Measurements from ENCODE around the gene AIG1. TPM values are rescaled to one million over a fixed set of nuclear protein-coding genes. Genes with fewer than 3 reads are reported as not detected.

Gene AIG1
- total and polyA plus RNA-seq, 2 of the 13 experiments (the other 11 are each of a cell fraction or from before 2014, with no cell fraction given) = 115 to 197 TPM

DNA sequence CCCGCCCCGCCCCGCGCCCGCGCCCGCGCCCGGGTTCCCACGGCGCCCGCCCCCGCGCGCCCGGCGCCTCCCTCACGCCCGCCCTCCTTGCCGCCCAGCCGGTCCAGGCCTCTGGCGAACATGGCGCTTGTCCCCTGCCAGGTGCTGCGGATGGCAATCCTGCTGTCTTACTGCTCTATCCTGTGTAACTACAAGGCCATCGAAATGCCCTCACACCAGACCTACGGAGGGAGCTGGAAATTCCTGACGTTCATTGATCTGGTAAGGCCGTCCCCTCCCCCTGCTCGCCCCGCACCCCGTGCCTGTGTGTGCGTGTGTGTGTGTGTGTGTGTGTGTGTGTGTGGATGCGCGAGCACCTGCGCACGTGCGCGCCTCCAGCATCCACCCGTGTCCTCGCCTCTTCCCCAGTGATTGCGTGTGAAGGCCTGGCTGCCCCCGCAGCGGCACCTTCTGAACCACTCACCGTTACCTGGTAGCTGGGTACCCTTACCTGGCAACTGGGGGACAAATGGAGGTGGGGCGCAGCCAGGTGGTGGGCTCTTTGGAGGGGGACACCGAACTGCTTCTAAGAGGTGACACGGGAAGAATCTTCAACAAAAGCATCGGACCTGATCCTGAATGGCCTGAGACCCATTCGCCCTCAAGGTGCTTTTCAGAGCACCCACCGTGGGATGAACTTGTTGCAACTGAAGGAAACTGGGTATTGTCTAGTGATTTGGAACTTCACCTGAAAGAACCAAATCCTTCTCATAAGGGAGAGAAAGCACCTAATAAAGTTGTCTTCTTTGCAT is at the start of gene AIG1 (continued):
- TF ChIP-seq, protein P1, sequence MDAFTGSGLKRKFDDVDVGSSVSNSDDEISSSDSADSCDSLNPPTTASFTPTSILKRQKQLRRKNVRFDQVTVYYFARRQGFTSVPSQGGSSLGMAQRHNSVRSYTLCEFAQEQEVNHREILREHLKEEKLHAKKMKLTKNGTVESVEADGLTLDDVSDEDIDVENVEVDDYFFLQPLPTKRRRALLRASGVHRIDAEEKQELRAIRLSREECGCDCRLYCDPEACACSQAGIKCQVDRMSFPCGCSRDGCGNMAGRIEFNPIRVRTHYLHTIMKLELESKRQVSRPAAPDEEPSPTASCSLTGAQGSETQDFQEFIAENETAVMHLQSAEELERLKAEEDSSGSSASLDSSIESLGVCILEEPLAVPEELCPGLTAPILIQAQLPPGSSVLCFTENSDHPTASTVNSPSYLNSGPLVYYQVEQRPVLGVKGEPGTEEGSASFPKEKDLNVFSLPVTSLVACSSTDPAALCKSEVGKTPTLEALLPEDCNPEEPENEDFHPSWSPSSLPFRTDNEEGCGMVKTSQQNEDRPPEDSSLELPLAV (CRISPR knock-in tag; conservative IDR thresholded peaks at IDR 0.05; ENCODE audit: low read depth) = 0 out of 2 replicates have a peak, but pooled peaks have one; percentile 59
- TF ChIP-seq ZBTB21 (CRISPR knock-in tag; IDR thresholded peaks at IDR 0.05) (0 out of 2 replicates have a peak, but pooled peaks have one; percentile 10), NFRKB (IDR thresholded peaks at IDR 0.05) (peak; percentile 45; the same call in 1 of the 2 replicates), ZNF616 (CRISPR knock-in tag; IDR thresholded peaks at IDR 0.05; ENCODE audit: low read depth) (no peak), PHF21A (CRISPR knock-in tag; IDR thresholded peaks at IDR 0.05) (peak; percentile 75; the same call in 1 of the 2 replicates), ZNF567 (CRISPR knock-in tag; IDR thresholded peaks at IDR 0.05; ENCODE audit: borderline replicate concordance) (peak; percentile 81; the same call in 1 of the 2 replicates), ZBTB1 (CRISPR knock-in tag; IDR thresholded peaks at IDR 0.05; ENCODE audit: borderline replicate concordance) (no peak; the same call in 1 of the 2 replicates), SMAD1 (CRISPR knock-in tag; IDR thresholded peaks at IDR 0.05; ENCODE audit: borderline replicate concordance, low read depth) (0 out of 2 replicates have a peak, but pooled peaks have one; percentile 28), ZNF550 (CRISPR knock-in tag; IDR thresholded peaks at IDR 0.05; ENCODE audit: borderline replicate concordance) (peak; percentile 76; the same call in 1 of the 2 replicates), CC2D1A (CRISPR knock-in tag; IDR thresholded peaks at IDR 0.05) (0 out of 2 replicates have a peak, but pooled peaks have one; percentile 19), ZNF562 (CRISPR knock-in tag; IDR thresholded peaks at IDR 0.05; ENCODE audit: borderline replicate concordance) (0 out of 2 replicates have a peak, but pooled peaks have one; percentile 43), TEAD2 (CRISPR knock-in tag; IDR thresholded peaks at IDR 0.05) (no peak), EED (CRISPR knock-in tag; IDR thresholded peaks at IDR 0.05) (peak; percentile 83), ZNF724P (CRISPR knock-in tag; IDR thresholded peaks at IDR 0.05; ENCODE audit: borderline replicate concordance) (peak; percentile 82; the same call in 1 of the 2 replicates), MEIS1 (CRISPR knock-in tag; IDR thresholded peaks at IDR 0.05; ENCODE audit: borderline replicate concordance) (peak; percentile 37; the same call in 1 of the 2 replicates)
- TF ChIP-seq, protein P2, sequence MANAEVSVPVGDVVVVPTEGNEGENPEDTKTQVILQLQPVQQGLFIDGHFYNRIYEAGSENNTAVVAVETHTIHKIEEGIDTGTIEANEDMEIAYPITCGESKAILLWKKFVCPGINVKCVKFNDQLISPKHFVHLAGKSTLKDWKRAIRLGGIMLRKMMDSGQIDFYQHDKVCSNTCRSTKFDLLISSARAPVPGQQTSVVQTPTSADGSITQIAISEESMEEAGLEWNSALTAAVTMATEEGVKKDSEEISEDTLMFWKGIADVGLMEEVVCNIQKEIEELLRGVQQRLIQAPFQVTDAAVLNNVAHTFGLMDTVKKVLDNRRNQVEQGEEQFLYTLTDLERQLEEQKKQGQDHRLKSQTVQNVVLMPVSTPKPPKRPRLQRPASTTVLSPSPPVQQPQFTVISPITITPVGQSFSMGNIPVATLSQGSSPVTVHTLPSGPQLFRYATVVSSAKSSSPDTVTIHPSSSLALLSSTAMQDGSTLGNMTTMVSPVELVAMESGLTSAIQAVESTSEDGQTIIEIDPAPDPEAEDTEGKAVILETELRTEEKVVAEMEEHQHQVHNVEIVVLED (CRISPR knock-in tag; IDR thresholded peaks at IDR 0.05; ENCODE audit: borderline replicate concordance) = peak; percentile 45; the same call in 1 of the 2 replicates
- TF ChIP-seq, protein P3, sequence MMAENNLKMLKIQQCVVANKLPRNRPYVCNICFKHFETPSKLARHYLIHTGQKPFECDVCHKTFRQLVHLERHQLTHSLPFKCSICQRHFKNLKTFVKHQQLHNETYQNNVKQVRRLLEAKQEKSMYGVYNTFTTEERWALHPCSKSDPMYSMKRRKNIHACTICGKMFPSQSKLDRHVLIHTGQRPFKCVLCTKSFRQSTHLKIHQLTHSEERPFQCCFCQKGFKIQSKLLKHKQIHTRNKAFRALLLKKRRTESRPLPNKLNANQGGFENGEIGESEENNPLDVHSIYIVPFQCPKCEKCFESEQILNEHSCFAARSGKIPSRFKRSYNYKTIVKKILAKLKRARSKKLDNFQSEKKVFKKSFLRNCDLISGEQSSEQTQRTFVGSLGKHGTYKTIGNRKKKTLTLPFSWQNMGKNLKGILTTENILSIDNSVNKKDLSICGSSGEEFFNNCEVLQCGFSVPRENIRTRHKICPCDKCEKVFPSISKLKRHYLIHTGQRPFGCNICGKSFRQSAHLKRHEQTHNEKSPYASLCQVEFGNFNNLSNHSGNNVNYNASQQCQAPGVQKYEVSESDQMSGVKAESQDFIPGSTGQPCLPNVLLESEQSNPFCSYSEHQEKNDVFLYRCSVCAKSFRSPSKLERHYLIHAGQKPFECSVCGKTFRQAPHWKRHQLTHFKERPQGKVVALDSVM (CRISPR knock-in tag; IDR thresholded peaks at IDR 0.05) = no peak
- TF ChIP-seq, protein P4, sequence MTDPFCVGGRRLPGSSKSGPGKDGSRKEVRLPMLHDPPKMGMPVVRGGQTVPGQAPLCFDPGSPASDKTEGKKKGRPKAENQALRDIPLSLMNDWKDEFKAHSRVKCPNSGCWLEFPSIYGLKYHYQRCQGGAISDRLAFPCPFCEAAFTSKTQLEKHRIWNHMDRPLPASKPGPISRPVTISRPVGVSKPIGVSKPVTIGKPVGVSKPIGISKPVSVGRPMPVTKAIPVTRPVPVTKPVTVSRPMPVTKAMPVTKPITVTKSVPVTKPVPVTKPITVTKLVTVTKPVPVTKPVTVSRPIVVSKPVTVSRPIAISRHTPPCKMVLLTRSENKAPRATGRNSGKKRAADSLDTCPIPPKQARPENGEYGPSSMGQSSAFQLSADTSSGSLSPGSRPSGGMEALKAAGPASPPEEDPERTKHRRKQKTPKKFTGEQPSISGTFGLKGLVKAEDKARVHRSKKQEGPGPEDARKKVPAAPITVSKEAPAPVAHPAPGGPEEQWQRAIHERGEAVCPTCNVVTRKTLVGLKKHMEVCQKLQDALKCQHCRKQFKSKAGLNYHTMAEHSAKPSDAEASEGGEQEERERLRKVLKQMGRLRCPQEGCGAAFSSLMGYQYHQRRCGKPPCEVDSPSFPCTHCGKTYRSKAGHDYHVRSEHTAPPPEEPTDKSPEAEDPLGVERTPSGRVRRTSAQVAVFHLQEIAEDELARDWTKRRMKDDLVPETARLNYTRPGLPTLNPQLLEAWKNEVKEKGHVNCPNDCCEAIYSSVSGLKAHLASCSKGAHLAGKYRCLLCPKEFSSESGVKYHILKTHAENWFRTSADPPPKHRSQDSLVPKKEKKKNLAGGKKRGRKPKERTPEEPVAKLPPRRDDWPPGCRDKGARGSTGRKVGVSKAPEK (CRISPR knock-in tag; IDR thresholded peaks at IDR 0.05; ENCODE audit: borderline replicate concordance) = peak; percentile 91
- TF ChIP-seq, protein P5, sequence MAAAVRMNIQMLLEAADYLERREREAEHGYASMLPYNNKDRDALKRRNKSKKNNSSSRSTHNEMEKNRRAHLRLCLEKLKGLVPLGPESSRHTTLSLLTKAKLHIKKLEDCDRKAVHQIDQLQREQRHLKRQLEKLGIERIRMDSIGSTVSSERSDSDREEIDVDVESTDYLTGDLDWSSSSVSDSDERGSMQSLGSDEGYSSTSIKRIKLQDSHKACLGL (CRISPR knock-in tag; IDR thresholded peaks at IDR 0.05) = peak; percentile 67

All from HepG2 (cell line).